Activated CD4-positive, alpha-beta memory T cell treated with anti-CD3 and anti-CD28 coated beads for 36 hours (primary cell): ENCODE results near the gene FYN. TPM values are rescaled to one million over a fixed set of nuclear protein-coding genes. Genes with fewer than 3 reads are reported as not detected.

Experiments
- CTCF ChIA-PET: fragments of 350-600 bp; sonication (Branson Sonifier 250); formaldehyde crosslinking; loops from one replicate; lab custom pipeline; 2021; ENCODE audit warnings: antibody characterized with exemption, inconsistent platforms; lab: Charles Lee
- POLR2A ChIA-PET: fragments of 350-600 bp; sonication (Branson Sonifier 250); formaldehyde crosslinking; loops from one replicate; lab custom pipeline; 2021; ENCODE audit warnings: antibody characterized with exemption; lab: Charles Lee
- DNase-seq: peaks from one replicate; pipeline ENCODE4 v3.0.0-alpha.2; 2020
- H3K27ac Mint-ChIP-seq: one replicate; pipeline ENCODE4 v1.8.0; 2021; ENCODE audit warnings: mixed read lengths
- H3K27me3 Mint-ChIP-seq: one replicate; pipeline ENCODE4 v1.8.0; 2021; ENCODE audit warnings: mixed read lengths
- H3K36me3 Mint-ChIP-seq: one replicate; pipeline ENCODE4 v1.8.0; 2021; ENCODE audit warnings: mixed read lengths
- H3K4me1 Mint-ChIP-seq: one replicate; pipeline ENCODE4 v1.8.0; 2021; ENCODE audit warnings: low read depth, mixed read lengths
- H3K4me3 Mint-ChIP-seq: one replicate; pipeline ENCODE4 v1.8.0; 2021; ENCODE audit warnings: mild to moderate bottlenecking, mixed read lengths
- H3K9me3 Mint-ChIP-seq: one replicate; pipeline ENCODE4 v1.8.0; 2021; ENCODE audit warnings: mixed read lengths
- intact Hi-C: fragments of 100-400 bp; cut with micrococcal nuclease; formaldehyde crosslinking; loops from one replicate; pipeline ENCODE4 v1.15.1; 2023
- total RNA-seq, 2 experiments: library from RNA; stranded (reverse); gene quantifications; one replicate each; pipeline ENCODE4 v1.2.3, GENCODE V29; 2021

Gene FYN
- total RNA-seq, 2 experiments from 2014 or later = 353 to 365 TPM

GRCh38 chr6:111676383-111676782 is 196.9 kb downstream of the FYN start:
- Mint-ChIP-seq H3K36me3 (peaks cover 72% of the 10 kb centered on the region), H3K27ac (no peak overlapping the region), H3K4me3 (no peak overlapping the region), H3K27me3 (no peaks in the 10 kb centered on the region), H3K4me1 (peaks cover 36% of the 10 kb centered on the region), H3K9me3 (no peaks in the 10 kb centered on the region)
- DNase-seq = no peak
- CTCF ChIA-PET = no interaction called here
- intact Hi-C loops = no loop called here
- POLR2A ChIA-PET = no interaction called here

- POLR2A ChIA-PET = no interaction called here
- CTCF ChIA-PET = interaction anchor here (1.1 to 1.2 kb wide), 2 partner anchors 368 to 416 kb away, joined by 3 to 4 read pairs; a partner anchor contains a TSS
- intact Hi-C loops = no loop called here
- no peak for DNase-seq
- Mint-ChIP-seq H3K27me3 (no peaks in the 10 kb centered on the region), H3K36me3 (peaks cover 70% of the 10 kb centered on the region), H3K4me3 (no peak overlapping the region), H3K4me1 (peaks cover 25% of the 10 kb centered on the region), H3K9me3 (no peaks in the 10 kb centered on the region), H3K27ac (peak overlapping the region; percentile 53)
Observed at GRCh38 chr6:111674883-111675282, 198.4 kb downstream of the FYN start.

GRCh38 chr6:111674413-111674812 is 198.8 kb downstream of the FYN start:
- no peak for DNase-seq
- Mint-ChIP-seq H3K4me1 (peaks cover 21% of the 10 kb centered on the region), H3K4me3 (no peak overlapping the region), H3K36me3 (peaks cover 71% of the 10 kb centered on the region), H3K27ac (no peak overlapping the region), H3K27me3 (no peaks in the 10 kb centered on the region), H3K9me3 (no peaks in the 10 kb centered on the region)
- ChIA-PET POLR2A (no interaction called here), CTCF (interaction anchor here (1.1 kb wide), 1 partner anchor 415 kb away, joined by 3 read pairs; a partner anchor contains a TSS)
- intact Hi-C loops = no loop called here

GRCh38 chr6:111673937-111674336 is 199.3 kb downstream of the FYN start:
- ChIA-PET POLR2A (no interaction called here), CTCF (interaction anchor here (0.6 to 1.1 kb wide), 2 partner anchors 261 to 415 kb away, joined by 3 to 4 read pairs; a partner anchor contains a TSS)
- peaks cover 16% of the 10 kb centered on the region for H3K4me1 Mint-ChIP-seq
- DNase-seq = no peak
- H3K9me3 Mint-ChIP-seq = no peaks in the 10 kb centered on the region
- H3K27ac Mint-ChIP-seq = no peak overlapping the region
- H3K4me3 Mint-ChIP-seq = no peak overlapping the region
- H3K36me3 Mint-ChIP-seq = peaks cover 68% of the 10 kb centered on the region
- no peaks in the 10 kb centered on the region for H3K27me3 Mint-ChIP-seq
- intact Hi-C loops = no loop called here

DNA sequence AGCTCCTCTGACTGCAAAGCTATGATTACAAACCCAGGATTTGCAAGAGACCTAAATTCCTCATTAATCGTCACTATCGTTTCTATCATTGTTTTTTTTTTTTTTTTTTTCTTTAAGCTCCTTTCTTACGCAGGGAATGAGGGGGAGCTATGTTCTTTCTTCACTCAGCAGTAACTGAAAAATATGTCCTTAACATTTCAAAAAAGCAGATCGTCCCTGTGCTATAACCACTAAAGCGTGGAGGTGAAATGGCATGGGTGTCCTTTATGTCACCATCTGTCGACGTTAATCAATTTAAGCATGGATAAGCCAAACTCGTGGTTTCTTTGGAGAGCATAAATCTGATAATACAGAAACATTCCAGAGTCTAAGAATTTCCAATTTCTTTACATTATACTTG is 199.7 kb downstream of the FYN start:
- Mint-ChIP-seq H3K9me3 (no peaks in the 10 kb centered on the region), H3K36me3 (peaks cover 65% of the 10 kb centered on the region), H3K27ac (no peak overlapping the region), H3K4me3 (no peak overlapping the region), H3K27me3 (no peaks in the 10 kb centered on the region), H3K4me1 (peaks cover 12% of the 10 kb centered on the region)
- CTCF ChIA-PET = interaction anchor here (0.6 kb wide), 1 partner anchor 261 kb away, joined by 4 read pairs; no protein-coding TSS in a partner anchor
- DNase-seq = no peak
- intact Hi-C loops = no loop called here
- POLR2A ChIA-PET = no interaction called here

GRCh38 chr6:111672761-111673450 is 200.3 kb downstream of the FYN start:
- ChIA-PET CTCF (no interaction called here), POLR2A (no interaction called here)
- H3K27ac Mint-ChIP-seq = peak overlapping the region; percentile 21
- no peaks in the 10 kb centered on the region for H3K9me3 Mint-ChIP-seq
- DNase-seq = no peak
- peaks cover 6% of the 10 kb centered on the region for H3K4me1 Mint-ChIP-seq
- intact Hi-C loops = no loop called here
- H3K36me3 Mint-ChIP-seq = peaks cover 69% of the 10 kb centered on the region
- no peaks in the 10 kb centered on the region for H3K27me3 Mint-ChIP-seq
- H3K4me3 Mint-ChIP-seq = no peak overlapping the region

DNA sequence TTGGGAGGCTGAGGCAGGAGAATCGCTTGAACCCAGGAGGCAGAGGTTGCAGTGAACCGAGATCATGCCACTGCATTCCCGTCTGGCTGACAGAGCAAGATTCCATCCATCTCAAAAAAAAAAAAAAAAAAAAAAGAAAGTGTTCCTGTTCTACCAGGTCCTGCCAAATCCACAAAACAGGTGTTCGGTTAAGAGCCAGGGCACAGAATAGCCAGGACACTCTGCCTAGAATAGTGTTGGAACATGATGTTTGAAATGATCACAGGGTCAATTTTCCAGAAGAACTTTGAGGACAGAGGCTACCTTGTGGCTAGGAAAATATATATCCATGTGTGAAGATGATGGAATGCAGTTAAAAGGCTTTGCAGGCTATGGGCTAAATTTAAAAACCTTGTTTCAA is 203.9 kb downstream of the FYN start:
- Mint-ChIP-seq H3K27ac (no peak overlapping the region), H3K27me3 (no peaks in the 10 kb centered on the region), H3K4me1 (peaks cover 3% of the 10 kb centered on the region), H3K36me3 (peaks cover 66% of the 10 kb centered on the region), H3K4me3 (no peak overlapping the region), H3K9me3 (no peaks in the 10 kb centered on the region)
- ChIA-PET CTCF (interaction anchor here (0.6 kb wide), 1 partner anchor 410 kb away, joined by 3 read pairs; a partner anchor contains a TSS), POLR2A (no interaction called here)
- intact Hi-C loops = no loop called here
- DNase-seq = no peak

- CTCF ChIA-PET = interaction anchor here (0.6 to 0.9 kb wide), 2 partner anchors 410 to 431 kb away, joined by 3 to 4 read pairs; a partner anchor contains a TSS
- Mint-ChIP-seq H3K27me3 (no peaks in the 10 kb centered on the region), H3K4me1 (peaks cover 3% of the 10 kb centered on the region), H3K27ac (peak overlapping the region; percentile 44), H3K36me3 (peaks cover 65% of the 10 kb centered on the region), H3K9me3 (no peaks in the 10 kb centered on the region), H3K4me3 (no peak overlapping the region)
- DNase-seq = no peak
- intact Hi-C loops = no loop called here
- POLR2A ChIA-PET = no interaction called here
Observed at GRCh38 chr6:111668410-111668809, 204.8 kb downstream of the FYN start.

- Mint-ChIP-seq H3K4me3 (no peak overlapping the region), H3K27me3 (no peaks in the 10 kb centered on the region), H3K4me1 (peaks cover 3% of the 10 kb centered on the region), H3K36me3 (peaks cover 62% of the 10 kb centered on the region), H3K27ac (peak overlapping the region; percentile 36), H3K9me3 (no peaks in the 10 kb centered on the region)
- no peak for DNase-seq
- ChIA-PET POLR2A (no interaction called here), CTCF (interaction anchor here (0.9 kb wide), 1 partner anchor 431 kb away, joined by 4 read pairs; no protein-coding TSS in a partner anchor)
- intact Hi-C loops = no loop called here
Observed at GRCh38 chr6:111667931-111668330, 205.3 kb downstream of the FYN start.

DNA sequence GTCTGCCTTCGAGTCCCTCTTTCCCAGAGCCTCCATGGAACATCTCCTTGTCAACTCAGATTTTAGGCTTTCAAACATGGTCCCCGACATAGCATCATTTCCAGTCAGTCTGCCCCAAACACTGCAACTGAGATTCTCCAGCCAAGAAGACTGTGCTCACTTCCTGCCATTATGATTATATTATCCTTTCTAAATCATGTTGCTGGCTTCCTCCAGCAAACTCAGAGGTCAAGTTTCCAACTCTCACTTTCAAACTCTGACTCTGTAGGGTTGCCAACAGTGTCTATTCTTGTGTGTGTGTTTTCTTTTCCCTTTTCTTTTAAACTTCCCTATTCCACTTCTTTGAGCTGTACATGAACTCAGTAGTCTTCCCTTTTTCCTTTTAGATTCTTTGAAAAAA is 206.4 kb downstream of the FYN start:
- POLR2A ChIA-PET = no interaction called here
- DNase-seq = no peak
- Mint-ChIP-seq H3K4me3 (no peak overlapping the region), H3K36me3 (peaks cover 57% of the 10 kb centered on the region), H3K27me3 (no peaks in the 10 kb centered on the region), H3K27ac (peak overlapping the region; percentile 58), H3K4me1 (peaks cover 3% of the 10 kb centered on the region), H3K9me3 (no peaks in the 10 kb centered on the region)
- CTCF ChIA-PET = interaction anchor here (1.0 kb wide), 1 partner anchor 11 kb away, joined by 3 read pairs; no protein-coding TSS in a partner anchor
- intact Hi-C loops = no loop called here

DNA sequence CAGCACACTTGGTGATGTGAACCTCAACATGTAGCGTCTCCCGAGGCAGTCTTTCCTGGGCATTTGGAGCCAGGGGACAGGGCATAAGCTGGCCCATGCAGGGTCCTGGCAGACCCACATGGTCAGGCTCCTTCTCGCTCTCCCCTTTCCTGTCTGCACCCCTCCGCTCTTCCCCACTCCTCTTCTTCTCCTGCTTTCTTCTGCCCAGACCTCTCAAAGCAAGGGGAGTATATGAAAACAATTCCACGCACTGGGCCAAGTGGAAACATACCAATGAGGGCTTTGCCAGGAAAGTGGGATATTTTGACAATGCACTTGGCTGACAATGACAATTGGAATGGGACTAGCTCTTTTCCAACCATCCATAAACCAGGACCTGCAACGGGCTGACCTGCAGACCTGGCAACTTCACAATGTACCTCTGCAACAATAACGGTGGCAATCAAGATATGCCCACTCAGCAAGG is 208.7 kb downstream of the FYN start:
- Mint-ChIP-seq H3K4me3 (no peak overlapping the region), H3K4me1 (peaks cover 3% of the 10 kb centered on the region), H3K36me3 (peaks cover 57% of the 10 kb centered on the region), H3K27me3 (no peaks in the 10 kb centered on the region), H3K9me3 (no peaks in the 10 kb centered on the region), H3K27ac (peak overlapping the region; percentile 58)
- POLR2A ChIA-PET = no interaction called here
- CTCF ChIA-PET = interaction anchor here (1.1 kb wide), 1 partner anchor 31 kb away, joined by 4 read pairs; no protein-coding TSS in a partner anchor
- intact Hi-C loops = no loop called here
- DNase-seq = no peak

DNA sequence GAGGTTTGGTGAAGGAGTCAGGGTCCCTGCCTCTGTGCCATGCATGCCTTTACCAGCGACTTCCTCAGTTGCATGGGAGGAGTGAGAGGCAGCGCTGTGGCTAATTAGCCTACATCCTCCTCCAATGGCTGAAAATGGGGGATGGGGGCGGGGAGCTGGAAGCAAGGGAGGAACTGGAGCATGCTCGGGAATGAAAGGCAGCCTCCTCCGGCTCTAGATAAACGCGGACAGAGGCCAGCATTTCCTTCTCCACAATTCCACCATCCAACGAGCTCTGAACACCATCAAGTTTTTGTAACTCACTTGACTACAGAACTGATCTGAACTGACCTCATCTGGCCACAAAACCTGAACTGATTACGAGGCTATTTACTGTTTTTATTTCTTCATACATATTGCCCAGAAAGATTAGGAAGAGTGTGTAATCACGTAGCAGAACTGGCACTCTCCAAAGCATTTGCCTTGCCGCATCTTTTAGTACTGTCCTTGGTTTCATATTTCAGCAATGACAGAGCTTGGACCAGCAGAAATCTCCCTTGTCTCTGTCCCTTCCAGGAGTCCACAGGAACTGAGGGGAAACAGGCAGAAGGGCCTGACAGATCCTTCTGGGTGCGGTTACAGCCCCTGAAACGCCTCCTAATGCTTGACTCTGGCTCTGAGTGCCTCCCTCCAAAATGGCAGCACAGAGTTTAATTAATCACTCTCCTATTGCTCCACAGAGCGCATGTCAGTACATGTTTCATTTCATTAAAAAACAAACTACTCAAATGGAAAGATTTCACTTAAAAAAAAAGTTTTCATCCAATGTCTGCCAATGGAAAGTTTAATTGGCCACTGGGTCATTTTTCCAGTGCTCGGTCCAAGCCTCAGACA is 209.3 kb downstream of the FYN start:
- H3K27me3 Mint-ChIP-seq = no peaks in the 10 kb centered on the region
- ChIA-PET CTCF (interaction anchor here (1.1 kb wide), 1 partner anchor 32 kb away, joined by 4 read pairs; no protein-coding TSS in a partner anchor), POLR2A (no interaction called here)
- H3K4me3 Mint-ChIP-seq = no peak overlapping the region
- no peak for DNase-seq
- H3K4me1 Mint-ChIP-seq = peaks cover 3% of the 10 kb centered on the region
- peaks cover 53% of the 10 kb centered on the region for H3K36me3 Mint-ChIP-seq
- H3K9me3 Mint-ChIP-seq = no peaks in the 10 kb centered on the region
- H3K27ac Mint-ChIP-seq = peak overlapping the region; percentile 59
- intact Hi-C loops = no loop called here
